ENCODE results near the gene SVEP1. TPM values are rescaled to one million over a fixed set of nuclear protein-coding genes. Genes with fewer than 3 reads are reported as not detected.
"Not testable (repeated sequence)": the region's sequence is repeated elsewhere in the genome, so short reads cannot be mapped to it uniquely, and the experiment has no call there.

Gene SVEP1
- polyA plus RNA-seq, 1 experiment: 24.8 TPM

DNA sequence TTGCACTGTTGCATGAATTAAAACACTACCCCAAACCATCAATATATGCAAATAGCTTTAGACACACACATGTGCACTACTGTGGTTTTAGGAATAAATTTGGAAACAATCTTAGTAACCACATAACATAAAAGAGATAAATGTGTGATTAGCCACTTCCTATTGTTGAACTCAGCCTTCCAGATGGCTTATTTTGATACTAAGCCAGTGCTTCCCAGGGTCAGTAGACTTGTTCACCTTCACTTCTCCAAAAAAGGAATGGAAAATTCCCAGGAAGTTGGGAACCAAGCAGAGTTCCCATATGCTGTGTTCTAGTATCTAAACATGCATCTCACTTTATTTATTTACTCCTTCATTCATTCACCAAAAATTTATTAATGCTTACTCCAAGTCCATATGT lies 47.8 kb downstream of the SVEP1 start:
- H3K4me3 ChIP-seq (ENCODE audit: low read depth, low read length): no peak overlapping the region
- TF ChIP-seq, protein P1, sequence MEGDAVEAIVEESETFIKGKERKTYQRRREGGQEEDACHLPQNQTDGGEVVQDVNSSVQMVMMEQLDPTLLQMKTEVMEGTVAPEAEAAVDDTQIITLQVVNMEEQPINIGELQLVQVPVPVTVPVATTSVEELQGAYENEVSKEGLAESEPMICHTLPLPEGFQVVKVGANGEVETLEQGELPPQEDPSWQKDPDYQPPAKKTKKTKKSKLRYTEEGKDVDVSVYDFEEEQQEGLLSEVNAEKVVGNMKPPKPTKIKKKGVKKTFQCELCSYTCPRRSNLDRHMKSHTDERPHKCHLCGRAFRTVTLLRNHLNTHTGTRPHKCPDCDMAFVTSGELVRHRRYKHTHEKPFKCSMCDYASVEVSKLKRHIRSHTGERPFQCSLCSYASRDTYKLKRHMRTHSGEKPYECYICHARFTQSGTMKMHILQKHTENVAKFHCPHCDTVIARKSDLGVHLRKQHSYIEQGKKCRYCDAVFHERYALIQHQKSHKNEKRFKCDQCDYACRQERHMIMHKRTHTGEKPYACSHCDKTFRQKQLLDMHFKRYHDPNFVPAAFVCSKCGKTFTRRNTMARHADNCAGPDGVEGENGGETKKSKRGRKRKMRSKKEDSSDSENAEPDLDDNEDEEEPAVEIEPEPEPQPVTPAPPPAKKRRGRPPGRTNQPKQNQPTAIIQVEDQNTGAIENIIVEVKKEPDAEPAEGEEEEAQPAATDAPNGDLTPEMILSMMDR (IDR thresholded peaks at IDR 0.05; ENCODE audit: insufficient read depth, low read depth, low read length): no peak
- POLR2A ChIA-PET: no interaction called here
- CTCF ChIA-PET: interaction anchor here (0.5 kb wide), 1 partner anchor 1017 kb away, joined by 3 read pairs; no protein-coding TSS in a partner anchor
- no peak for DNase-seq (ENCODE audit: low read depth)
- H3K36me3 ChIP-seq (ENCODE audit: control insufficient read depth, insufficient read depth, low read length): no peaks in the 10 kb centered on the region
- no peaks in the 10 kb centered on the region for H3K27me3 ChIP-seq (ENCODE audit: control insufficient read depth, insufficient read depth, low read length)

DNA sequence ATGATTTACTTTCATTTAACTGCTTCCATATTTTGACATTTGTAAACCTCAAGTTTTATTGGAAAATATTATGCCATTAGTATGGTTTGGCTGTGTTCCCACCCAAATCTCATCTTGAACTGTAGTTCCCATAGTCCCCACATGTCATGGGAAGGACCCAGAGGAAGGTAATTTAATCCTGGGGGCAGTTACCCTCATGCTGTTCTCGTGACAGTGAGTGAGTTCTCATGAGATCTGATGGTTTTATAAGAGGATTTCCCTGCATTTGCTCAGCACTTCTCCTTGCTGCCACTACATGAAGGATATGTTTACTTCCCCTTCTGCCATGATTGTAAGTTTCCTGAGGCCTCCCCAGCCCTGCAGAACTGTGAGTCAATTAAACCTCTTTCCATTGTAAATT lies 48.3 kb downstream of the SVEP1 start:
- CTCF ChIA-PET; H3K36me3 ChIP-seq (ENCODE audit: control insufficient read depth, insufficient read depth, low read length); H3K4me3 ChIP-seq (ENCODE audit: low read depth, low read length); DNase-seq (ENCODE audit: low read depth); H3K27me3 ChIP-seq (ENCODE audit: control insufficient read depth, insufficient read depth, low read length); POLR2A ChIA-PET: not testable (repeated sequence)

DNA sequence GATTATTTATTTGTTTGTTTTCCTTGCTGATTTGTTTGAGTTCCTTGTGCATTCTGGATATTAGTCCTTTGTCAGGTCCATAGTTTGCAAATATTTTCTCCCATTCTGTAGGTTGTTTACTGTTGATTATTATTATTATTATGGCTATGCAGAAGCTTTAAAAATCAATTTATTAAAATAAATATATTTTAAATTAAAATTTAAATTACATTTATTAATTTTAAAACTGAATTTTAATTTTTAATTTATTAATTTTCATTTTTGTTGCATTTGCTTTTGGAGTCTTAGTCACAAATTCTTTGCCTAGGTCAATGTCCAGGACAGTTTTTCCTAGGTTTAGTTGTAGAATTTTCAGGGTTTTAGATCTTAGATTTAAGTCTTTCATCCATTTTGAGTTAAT lies 50.9 kb downstream of the SVEP1 start:
- Histone ChIP-seq H3K36me3 (ENCODE audit: control insufficient read depth, insufficient read depth, low read length) (no peaks in the 10 kb centered on the region), H3K27me3 (ENCODE audit: control insufficient read depth, insufficient read depth, low read length) (no peaks in the 10 kb centered on the region), H3K4me3 (ENCODE audit: low read depth, low read length) (no peak overlapping the region)
- ChIA-PET CTCF (no interaction called here), POLR2A (no interaction called here)
- TF ChIP-seq, protein P1 (IDR thresholded peaks at IDR 0.05; ENCODE audit: insufficient read depth, low read depth, low read length): no peak
- no peak for DNase-seq (ENCODE audit: low read depth)

DNA sequence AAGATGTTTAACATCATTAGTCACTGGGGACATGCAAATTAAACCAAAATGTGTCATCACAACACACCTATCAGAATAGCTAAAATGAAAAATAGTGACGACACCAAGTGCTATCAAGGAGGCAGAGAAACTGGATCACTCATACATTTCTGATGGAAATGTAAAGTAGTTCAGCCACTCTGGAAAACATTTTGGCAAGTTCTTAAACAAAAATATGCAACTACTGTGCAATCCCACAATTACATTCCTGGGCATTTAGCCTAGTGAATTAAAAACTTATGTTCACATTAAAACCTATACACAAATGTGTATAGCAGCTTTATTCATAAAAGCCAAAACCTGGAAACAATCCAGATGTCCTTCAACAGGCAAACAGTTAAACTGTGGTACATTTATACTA lies 53.1 kb downstream of the SVEP1 start:
- CTCF ChIA-PET: no interaction called here
- Histone ChIP-seq H3K4me3 (ENCODE audit: low read depth, low read length) (no peak overlapping the region), H3K27me3 (ENCODE audit: control insufficient read depth, insufficient read depth, low read length) (no peaks in the 10 kb centered on the region), H3K36me3 (ENCODE audit: control insufficient read depth, insufficient read depth, low read length) (no peaks in the 10 kb centered on the region)
- TF ChIP-seq, protein P1 (IDR thresholded peaks at IDR 0.05; ENCODE audit: insufficient read depth, low read depth, low read length): no peak
- no peak for DNase-seq (ENCODE audit: low read depth)
- POLR2A ChIA-PET: no interaction called here

DNA sequence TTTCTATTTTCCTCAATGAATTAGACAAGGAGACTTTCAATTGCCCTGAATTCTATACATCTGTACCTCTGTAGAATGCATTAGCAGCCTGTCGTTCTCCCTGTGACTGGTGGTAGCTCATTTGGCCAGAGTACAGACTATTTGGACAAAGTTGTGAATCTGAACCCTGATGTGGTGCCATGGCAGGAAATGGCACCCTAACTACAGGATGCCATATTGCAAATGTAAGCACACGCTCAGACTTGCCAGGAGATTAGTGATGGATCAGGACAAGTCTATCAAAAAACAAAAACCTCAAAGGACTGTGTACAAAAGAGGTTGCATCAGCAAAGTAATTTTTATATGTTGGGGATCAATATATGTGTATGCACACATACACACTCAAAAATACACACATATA lies 58.3 kb downstream of the SVEP1 start:
- no peak for DNase-seq (ENCODE audit: low read depth)
- Histone ChIP-seq H3K27me3 (ENCODE audit: control insufficient read depth, insufficient read depth, low read length) (no peaks in the 10 kb centered on the region), H3K4me3 (ENCODE audit: low read depth, low read length) (no peak overlapping the region), H3K36me3 (ENCODE audit: control insufficient read depth, insufficient read depth, low read length) (no peaks in the 10 kb centered on the region)
- TF ChIP-seq, protein P1 (IDR thresholded peaks at IDR 0.05; ENCODE audit: insufficient read depth, low read depth, low read length): no peak
- POLR2A ChIA-PET: interaction anchor here (0.6 kb wide), 1 partner anchor 78 kb away, joined by 5 read pairs; no protein-coding TSS in a partner anchor
- CTCF ChIA-PET: interaction anchor here (1.0 kb wide), 1 partner anchor 17 kb away, joined by 3 read pairs; no protein-coding TSS in a partner anchor

DNA sequence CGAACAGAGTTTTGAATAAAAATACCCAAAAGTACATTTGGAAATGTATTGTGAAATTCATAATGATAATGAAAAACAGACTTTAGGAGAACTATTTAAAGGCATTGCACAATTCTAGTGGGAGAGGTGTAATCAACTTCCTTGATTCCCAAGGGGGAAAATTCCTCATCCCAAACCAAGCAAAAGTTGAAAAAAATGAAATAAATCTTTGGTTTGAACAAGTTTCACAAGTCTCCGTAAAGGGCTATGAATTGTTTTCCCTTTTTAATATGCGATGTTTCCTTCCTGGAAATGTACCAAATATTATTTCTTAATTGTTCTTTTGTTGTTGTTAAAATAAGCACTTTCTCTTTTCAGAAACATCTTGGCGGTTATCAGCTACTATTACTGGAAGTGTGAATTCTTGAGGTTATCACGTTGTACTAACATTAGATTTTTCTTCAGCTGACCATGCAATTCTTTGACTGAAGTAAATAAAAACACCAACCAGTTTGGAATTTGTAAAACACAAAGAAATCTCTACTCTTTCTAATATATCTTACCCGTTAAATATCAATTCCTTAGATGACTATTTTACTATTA lies 59.3 kb downstream of the SVEP1 start:
- TF ChIP-seq, protein P1 (IDR thresholded peaks at IDR 0.05; ENCODE audit: insufficient read depth, low read depth, low read length): no peak
- DNase-seq (ENCODE audit: low read depth): no peak
- CTCF ChIA-PET: interaction anchor here (0.6 kb wide), 1 partner anchor 93 kb away, joined by 3 read pairs; no protein-coding TSS in a partner anchor
- POLR2A ChIA-PET: no interaction called here
- H3K4me3 ChIP-seq (ENCODE audit: low read depth, low read length): no peak overlapping the region
- no peaks in the 10 kb centered on the region for H3K36me3 ChIP-seq (ENCODE audit: control insufficient read depth, insufficient read depth, low read length)
- no peaks in the 10 kb centered on the region for H3K27me3 ChIP-seq (ENCODE audit: control insufficient read depth, insufficient read depth, low read length)

Data from BJ (cell line).